Right cardiac atrium (tissue), 5 donors: ENCODE results near the gene USP6. TPM values are rescaled to one million over a fixed set of nuclear protein-coding genes. Genes with fewer than 3 reads are reported as not detected.
"Not testable (repeated sequence)": the region's sequence is repeated elsewhere in the genome, so short reads cannot be mapped to it uniquely, and the experiment has no call there.

Source experiments
- ATAC-seq, 2 donors: fragments of 200-7000 bp; cut with Tn5 transposase; one replicate each; pipeline versions ENCODE4 v1.8.0 to v1.9.1; 2020; ENCODE audit warnings: moderate library complexity in 2 of 2, mild to moderate bottlenecking in 1 of 2
- DNase-seq, 3 donors: peaks; one replicate each; pipeline ENCODE4 v3.0.0-alpha.2; 2020
- H3K27ac ChIP-seq: one replicate; pipeline ENCODE4 v1.5.1; 2013; ENCODE audit warnings: mild to moderate bottlenecking, low read length, control low read depth, moderate library complexity
- H3K27me3 ChIP-seq: one replicate; pipeline ENCODE4 v1.6.1; 2013; ENCODE audit not compliant: control insufficient read depth, insufficient read depth
- H3K4me1 ChIP-seq: one replicate; pipeline ENCODE4 v1.6.1; 2013; ENCODE audit warnings: low read length; ENCODE audit not compliant: control insufficient read depth, insufficient read depth
- H3K4me3 ChIP-seq: one replicate; pipeline ENCODE4 v1.5.1; 2013; ENCODE audit warnings: low read length, control low read depth
- H3K9me3 ChIP-seq: one replicate; pipeline ENCODE4 v1.6.1; 2013; ENCODE audit warnings: low read length; ENCODE audit not compliant: control insufficient read depth
- WGBS: extraction: QIAGEN DNeasy Blood & Tissue Kit; methylation state at CpG from one replicate; pipeline ENCODE4 v1.1.7; 2013; 5-methylcytosine and 5-hydroxymethylcytosine counted together
- intact Hi-C, 4 donors: fragments of 100-400 bp; cut with DNase I; formaldehyde crosslinking; loops; one replicate each; pipeline versions ENCODE4 v1.11.0 to v1.14.0; 2022 to 2023
- polyA plus RNA-seq: library from polyadenylated mRNA; stranded (reverse); fragments of 200-250 nt; gene quantifications from one replicate; pipeline ENCODE4 v1.2.3, GENCODE V29; 2013
- total RNA-seq, 4 donors: library from RNA; stranded (reverse); fragmentation: NEBNext Ultra II Directional; extraction: Animal tissue kit (Norgen Biotek cat#: 25700); gene quantifications; one replicate each; pipeline ENCODE4 v1.2.1, GENCODE V29; 2021
- donor health status: healthy with polysubstance abuse.
- donor health status: DM: no; HTN: yes; CAD: no.
- donor health status: DM: no; HTN: no; CAD: no.
- donor health status: DM: no; HTN: yes; CAD: no; lungs with severe emphysema.
- donor health status: DM: yes; HTN: yes; CAD: no.

USP6 gene
- total and polyA plus RNA-seq, 5 donors: under 0.01 to 0.20 (median 0.07) TPM; not detected in 1

- peaks cover 8% of the 10 kb centered on the region for H3K9me3 ChIP-seq
- H3K4me1 ChIP-seq: no peaks in the 10 kb centered on the region
- intact Hi-C loops: no loop called here
- 1% methylated on average over 63 of the region's 63 CpGs for WGBS
- DNase-seq (peak; percentile 83 to 93 (median 90)), ATAC-seq (peak; percentile 90 to 94)
- H3K27me3 ChIP-seq: no peaks in the 10 kb centered on the region
- H3K27ac ChIP-seq: peak overlapping the region; percentile 9
- peak overlapping the region; percentile 51 for H3K4me3 ChIP-seq
Measured at GRCh38 chr17:5097101-5097834, 18.6 kb upstream of the USP6 start.

- intact Hi-C loops: no loop called here
- no peaks in the 10 kb centered on the region for H3K4me1 ChIP-seq
- H3K27ac ChIP-seq: no peak overlapping the region
- H3K27me3 ChIP-seq: no peaks in the 10 kb centered on the region
- 87% methylated on average over 5 of the region's 5 CpGs for WGBS
- ATAC-seq: no peak
- no peak overlapping the region for H3K4me3 ChIP-seq
- H3K9me3 ChIP-seq: peaks cover 2% of the 10 kb centered on the region
- DNase-seq: no peak
Measured at GRCh38 chr17:5099271-5099670, 16.6 kb upstream of the USP6 start.

- Histone ChIP-seq H3K27me3 (no peaks in the 10 kb centered on the region), H3K27ac (no peak overlapping the region), H3K4me3 (no peak overlapping the region), H3K4me1 (no peaks in the 10 kb centered on the region), H3K9me3 (no peaks in the 10 kb centered on the region)
- 79% methylated on average over 6 of the region's 6 CpGs for WGBS
- intact Hi-C loops: no loop called here
- DNase-seq (no peak), ATAC-seq (no peak)
Measured at GRCh38 chr17:5100832-5101231, 15.0 kb upstream of the USP6 start.

GRCh38 chr17:5110816-5111215, 5.0 kb upstream of the USP6 start:
- no peak for DNase-seq
- no peaks in the 10 kb centered on the region for H3K4me1 ChIP-seq
- no peaks in the 10 kb centered on the region for H3K9me3 ChIP-seq
- no peak for ATAC-seq
- 25% methylated on average over 8 of the region's 8 CpGs for WGBS
- H3K4me3 ChIP-seq: peak overlapping the region; percentile 81
- H3K27me3 ChIP-seq: no peaks in the 10 kb centered on the region
- H3K27ac ChIP-seq: no peak overlapping the region
- intact Hi-C loops: no loop called here

- Histone ChIP-seq H3K27ac (peak within 1 kb of the TSS; percentile 79), H3K4me3 (peak within 1 kb of the TSS; percentile 81), H3K27me3 (no peaks in the 10 kb centered on the region), H3K4me1 (no peaks in the 10 kb centered on the region), H3K9me3 (no peaks in the 10 kb centered on the region)
- under 1% methylated on average over 69 of the region's 69 CpGs for WGBS
- intact Hi-C loops: no loop called here
- ATAC-seq: peak; percentile 96 to 97
- DNase-seq: peak; percentile 96 to 98 (median 98)
Measured at GRCh38 chr17:5111402-5112204, 4.2 kb upstream of the USP6 start, which contains the start of gene ZNF232. ZNF232 (minus strand) TSS chr17:5111878; CDS start chr17:5111822, 56 bp downstream.

GRCh38 chr17:5118219-5118618, 2.4 kb downstream of the USP6 start:
- 90% methylated on average over 6 of the region's 6 CpGs for WGBS
- H3K4me3 ChIP-seq: no peak overlapping the region
- H3K27me3 ChIP-seq: no peaks in the 10 kb centered on the region
- no peaks in the 10 kb centered on the region for H3K4me1 ChIP-seq
- intact Hi-C loops: no loop called here
- no peak for DNase-seq
- no peaks in the 10 kb centered on the region for H3K9me3 ChIP-seq
- H3K27ac ChIP-seq: no peak overlapping the region
- ATAC-seq: no peak

- H3K27me3 ChIP-seq: no peaks in the 10 kb centered on the region
- DNase-seq: no peak
- intact Hi-C loops: no loop called here
- WGBS: 75% methylated on average over 7 of the region's 7 CpGs
- no peak for ATAC-seq
- no peak overlapping the region for H3K27ac ChIP-seq
- no peak overlapping the region for H3K4me3 ChIP-seq
- H3K9me3 ChIP-seq: no peaks in the 10 kb centered on the region
- no peaks in the 10 kb centered on the region for H3K4me1 ChIP-seq
Measured at GRCh38 chr17:5120036-5120435, 4.2 kb downstream of the USP6 start.

GRCh38 chr17:5120436-5121185, 4.8 kb downstream of the USP6 start:
- intact Hi-C loops, H3K27me3 ChIP-seq, H3K4me1 ChIP-seq, H3K27ac ChIP-seq, H3K4me3 ChIP-seq, H3K9me3 ChIP-seq, ATAC-seq, DNase-seq: not testable (repeated sequence)
- 90% methylated on average over 6 of the region's 6 CpGs for WGBS

- ATAC-seq (no peak), DNase-seq (no peak)
- H3K9me3 ChIP-seq: no peaks in the 10 kb centered on the region
- H3K27me3 ChIP-seq: no peaks in the 10 kb centered on the region
- no peak overlapping the region for H3K27ac ChIP-seq
- H3K4me3 ChIP-seq: no peak overlapping the region
- WGBS: 91% methylated on average over 16 of the region's 16 CpGs
- H3K4me1 ChIP-seq: no peaks in the 10 kb centered on the region
- intact Hi-C loops: no loop called here
Measured at GRCh38 chr17:5121186-5121841, 5.5 kb downstream of the USP6 start.

GRCh38 chr17:5122056-5122455, 6.2 kb downstream of the USP6 start:
- H3K4me3 ChIP-seq, ATAC-seq, DNase-seq, H3K9me3 ChIP-seq, H3K4me1 ChIP-seq, intact Hi-C loops, H3K27ac ChIP-seq, H3K27me3 ChIP-seq: not testable (repeated sequence)
- WGBS: 76% methylated on average over 7 of the region's 7 CpGs
